Heart left ventricle (tissue), 13 donors: Measurements from ENCODE around the gene PACS2.

Experiments used
- CTCF ChIP-seq, 12 donors: fragments of 200-600 bp; sonication (generic) in 4 of 12; IDR thresholded peaks; one replicate each; pipeline versions ENCODE4 v1.5.0 to v1.8.0; 2018 to 2022; ENCODE audit warnings: antibody characterized with exemption in 12 of 12, mild to moderate bottlenecking in 5 of 12
- POLR2A ChIP-seq, 2 donors: fragments of 450-650 bp; IDR thresholded peaks; one replicate each; pipeline ENCODE4 v1.6.1; 2017; ENCODE audit warnings: antibody characterized with exemption in 2 of 2, mild to moderate bottlenecking in 2 of 2, moderate library complexity in 2 of 2
- donor health status: ischemic (EF 13 %, LVEDD 7.1; RV severe dilation, severe dysfunction).
- donor health status: DM: no; HTN: yes; CAD: no.
- donor health status: DM: no; HTN: no; CAD: no.
- donor health status: ischemic (EF 25% LVEDD 6.9; RV normal size, moderate dysfunction).
- donor health status: ischemic (EF 25% LVEDD 5.7; RV mildly dilated, moderate dysfunction).
- donor health status: ischemic (EF 35%, LVEDD 5.7; RV mildly dilated, moderate dysfunction).
- donor health status: nonischemic (EF 11% LVEDD 7.7; RV severe dilation, severe dysfunction).
- donor health status: DM: yes; HTN: yes; CAD: no.
- donor health status: PGD.
- donor health status: ischemic (EF 29% LVEDD 5.4; RV normal size, mild dysfunction).
- donor health status: nonischemic (EF 23%, LVEDD 6.1; RV moderate dilation, normal function).

- no peak for TF ChIP-seq CTCF (IDR thresholded peaks at IDR 0.05)
- TF ChIP-seq POLR2A (IDR thresholded peaks at IDR 0.05) = no peak
Observed at GRCh38 chr14:105316968-105317510, 2.5 kb downstream of the PACS2 start.
